ENCODE data around the gene TMEM179B.

DNA sequence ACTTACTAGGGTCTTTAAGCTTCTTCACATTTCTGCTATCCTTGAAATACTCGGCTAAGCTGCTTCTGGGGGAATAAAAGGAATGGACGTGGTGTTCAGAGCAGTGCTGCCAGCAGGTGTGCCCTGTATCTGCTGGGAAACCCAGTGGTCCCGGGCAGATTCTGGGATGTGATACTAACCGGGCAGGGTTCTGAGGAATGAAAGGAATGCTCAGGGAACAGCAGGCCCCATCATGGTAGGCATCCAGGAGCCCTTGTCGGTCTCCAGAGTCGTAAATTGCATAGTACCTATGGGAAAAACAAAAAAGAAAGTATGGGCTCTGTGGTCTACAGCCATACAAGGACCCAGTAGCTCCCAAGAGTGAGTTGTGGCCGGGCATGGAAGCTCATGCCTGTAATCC is 9.1 kb downstream of the TMEM179B start:
- TF ChIP-seq, protein P1, sequence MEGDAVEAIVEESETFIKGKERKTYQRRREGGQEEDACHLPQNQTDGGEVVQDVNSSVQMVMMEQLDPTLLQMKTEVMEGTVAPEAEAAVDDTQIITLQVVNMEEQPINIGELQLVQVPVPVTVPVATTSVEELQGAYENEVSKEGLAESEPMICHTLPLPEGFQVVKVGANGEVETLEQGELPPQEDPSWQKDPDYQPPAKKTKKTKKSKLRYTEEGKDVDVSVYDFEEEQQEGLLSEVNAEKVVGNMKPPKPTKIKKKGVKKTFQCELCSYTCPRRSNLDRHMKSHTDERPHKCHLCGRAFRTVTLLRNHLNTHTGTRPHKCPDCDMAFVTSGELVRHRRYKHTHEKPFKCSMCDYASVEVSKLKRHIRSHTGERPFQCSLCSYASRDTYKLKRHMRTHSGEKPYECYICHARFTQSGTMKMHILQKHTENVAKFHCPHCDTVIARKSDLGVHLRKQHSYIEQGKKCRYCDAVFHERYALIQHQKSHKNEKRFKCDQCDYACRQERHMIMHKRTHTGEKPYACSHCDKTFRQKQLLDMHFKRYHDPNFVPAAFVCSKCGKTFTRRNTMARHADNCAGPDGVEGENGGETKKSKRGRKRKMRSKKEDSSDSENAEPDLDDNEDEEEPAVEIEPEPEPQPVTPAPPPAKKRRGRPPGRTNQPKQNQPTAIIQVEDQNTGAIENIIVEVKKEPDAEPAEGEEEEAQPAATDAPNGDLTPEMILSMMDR (conservative IDR thresholded peaks at IDR 0.05 in 1 of 2, IDR thresholded peaks at IDR 0.05 in 1 of 2; ENCODE audit: low read depth in 1 of 2, low read length in 2 of 2), result no peak
- TF ChIP-seq EZH2 (IDR thresholded peaks at IDR 0.05; ENCODE audit: low read length, missing control alignments), result no peak

Measured in fibroblast of lung (primary cell).